ENCODE data around the gene FGD5.

FGD5 gene

GRCh38 chr3:14911651-14912050, 92.9 kb downstream of the FGD5 start:
- Histone ChIP-seq H4K8ac (ENCODE audit: low read depth, low read length) (no peak overlapping the region), H3K4me2 (ENCODE audit: insufficient read depth, low read length, poor library complexity, severe bottlenecking) (no peak overlapping the region), H3K4ac (ENCODE audit: low read length) (no peak overlapping the region), H3K36me3 (replicated peaks in 1 of 2; ENCODE audit: control insufficient read depth in 2 of 2, insufficient read depth in 2 of 2, low read length in 2 of 2) (no peaks in the 10 kb centered on the region), H3K18ac (ENCODE audit: low read length) (no peak overlapping the region), H2AFZ (ENCODE audit: low read length) (peak overlapping the region; percentile 56), H2AK5ac (ENCODE audit: low read depth, low read length) (no peak overlapping the region), H3K4me1 (ENCODE audit: control insufficient read depth in 2 of 2, insufficient read depth in 1 of 2, low read depth in 1 of 2, low read length in 2 of 2) (no peaks in the 10 kb centered on the region), H2BK120ac (ENCODE audit: low read depth, low read length) (no peak overlapping the region), H3K27me3 (ENCODE audit: control insufficient read depth in 3 of 3, insufficient read depth in 3 of 3, low read depth in 1 of 3, low read length in 3 of 3) (peaks cover 0 to 9% (median 0%) of the 10 kb centered on the region in 3 experiments), H3K14ac (ENCODE audit: low read length) (no peak overlapping the region), H2BK12ac (ENCODE audit: low read length) (no peak overlapping the region), H3K9me3 (replicated peaks in 1 of 2; ENCODE audit: control insufficient read depth in 2 of 2, insufficient read depth in 1 of 2, low read depth in 1 of 2, low read length in 2 of 2) (no peaks in the 10 kb centered on the region), H2BK5ac (ENCODE audit: low read length) (no peak overlapping the region), H3K4me3 (ENCODE audit: low read length in 2 of 2) (no peak overlapping the region), H3K23ac (ENCODE audit: low read depth, low read length, poor library complexity) (no peak overlapping the region), H4K91ac (ENCODE audit: low read depth, low read length, poor library complexity) (no peak overlapping the region), H3K79me1 (ENCODE audit: low read depth, low read length) (no peaks in the 10 kb centered on the region), H3K27ac (replicated peaks; ENCODE audit: low read length) (no peak overlapping the region), H2BK15ac (ENCODE audit: low read length) (no peak overlapping the region), H3K9ac (ENCODE audit: low read depth, low read length, poor library complexity) (no peak overlapping the region)
- DNase-seq (ENCODE audit: low spot score): no peak
- WGBS, 2 donors (ENCODE audit: extremely low coverage in 2 of 2, insufficient read length in 2 of 2, insufficient replicate concordance in 1 of 2): no CpG with 5 or more reads among the region's 11 CpGs

- H3K36me3 ChIP-seq (replicated peaks in 1 of 2; ENCODE audit: control insufficient read depth in 2 of 2, insufficient read depth in 2 of 2, low read length in 2 of 2): no peaks in the 10 kb centered on the region
- peak overlapping the region; percentile 60 for H3K18ac ChIP-seq (ENCODE audit: low read length)
- no peak overlapping the region for H2BK12ac ChIP-seq (ENCODE audit: low read length)
- H2BK5ac ChIP-seq (ENCODE audit: low read length): no peak overlapping the region
- H2AFZ ChIP-seq (ENCODE audit: low read length): no peak overlapping the region
- H3K14ac ChIP-seq (ENCODE audit: low read length): no peak overlapping the region
- no peaks in the 10 kb centered on the region for H3K4me1 ChIP-seq (ENCODE audit: control insufficient read depth in 2 of 2, insufficient read depth in 1 of 2, low read depth in 1 of 2, low read length in 2 of 2)
- no peak overlapping the region for H4K8ac ChIP-seq (ENCODE audit: low read depth, low read length)
- H3K79me1 ChIP-seq (ENCODE audit: low read depth, low read length): no peaks in the 10 kb centered on the region
- H3K4ac ChIP-seq (ENCODE audit: low read length): no peak overlapping the region
- H4K91ac ChIP-seq (ENCODE audit: low read depth, low read length, poor library complexity): no peak overlapping the region
- H3K27me3 ChIP-seq (ENCODE audit: control insufficient read depth in 3 of 3, insufficient read depth in 3 of 3, low read depth in 1 of 3, low read length in 3 of 3): peaks cover 0 to 9% (median 0%) of the 10 kb centered on the region in 3 experiments
- no peak overlapping the region for H3K23ac ChIP-seq (ENCODE audit: low read depth, low read length, poor library complexity)
- H3K9me3 ChIP-seq (replicated peaks in 1 of 2; ENCODE audit: control insufficient read depth in 2 of 2, insufficient read depth in 1 of 2, low read depth in 1 of 2, low read length in 2 of 2): no peaks in the 10 kb centered on the region
- H3K27ac ChIP-seq (replicated peaks; ENCODE audit: low read length): no peak overlapping the region
- no CpG with 5 or more reads among the region's 10 CpGs for WGBS, 2 donors (ENCODE audit: extremely low coverage in 2 of 2, insufficient read length in 2 of 2, insufficient replicate concordance in 1 of 2)
- no peak overlapping the region for H3K4me2 ChIP-seq (ENCODE audit: insufficient read depth, low read length, poor library complexity, severe bottlenecking)
- no peak for DNase-seq (ENCODE audit: low spot score)
- no peak overlapping the region for H3K4me3 ChIP-seq (ENCODE audit: low read length in 2 of 2)
- no peak overlapping the region for H2BK120ac ChIP-seq (ENCODE audit: low read depth, low read length)
- H2BK15ac ChIP-seq (ENCODE audit: low read length): peak overlapping the region; percentile 52
- H2AK5ac ChIP-seq (ENCODE audit: low read depth, low read length): peak overlapping the region; percentile 32
- no peak overlapping the region for H3K9ac ChIP-seq (ENCODE audit: low read depth, low read length, poor library complexity)
Observed at GRCh38 chr3:14913071-14913925, 94.5 kb downstream of the FGD5 start.

GRCh38 chr3:14913926-14914778, 95.4 kb downstream of the FGD5 start:
- Histone ChIP-seq H3K27ac (replicated peaks; ENCODE audit: low read length) (no peak overlapping the region), H4K8ac (ENCODE audit: low read depth, low read length) (no peak overlapping the region), H3K23ac (ENCODE audit: low read depth, low read length, poor library complexity) (peak overlapping the region; percentile 4), H2AK5ac (ENCODE audit: low read depth, low read length) (peak overlapping the region; percentile 59), H3K4me1 (ENCODE audit: control insufficient read depth in 2 of 2, insufficient read depth in 1 of 2, low read depth in 1 of 2, low read length in 2 of 2) (no peaks in the 10 kb centered on the region), H3K14ac (ENCODE audit: low read length) (no peak overlapping the region), H3K4me2 (ENCODE audit: insufficient read depth, low read length, poor library complexity, severe bottlenecking) (no peak overlapping the region), H2BK120ac (ENCODE audit: low read depth, low read length) (no peak overlapping the region), H3K18ac (ENCODE audit: low read length) (peak overlapping the region; percentile 60), H3K9me3 (replicated peaks in 1 of 2; ENCODE audit: control insufficient read depth in 2 of 2, insufficient read depth in 1 of 2, low read depth in 1 of 2, low read length in 2 of 2) (no peaks in the 10 kb centered on the region), H3K36me3 (replicated peaks in 1 of 2; ENCODE audit: control insufficient read depth in 2 of 2, insufficient read depth in 2 of 2, low read length in 2 of 2) (no peaks in the 10 kb centered on the region), H2BK15ac (ENCODE audit: low read length) (peak overlapping the region; percentile 52), H4K91ac (ENCODE audit: low read depth, low read length, poor library complexity) (peak overlapping the region; percentile 56), H2BK12ac (ENCODE audit: low read length) (no peak overlapping the region), H3K4me3 (ENCODE audit: low read length in 2 of 2) (peak overlapping the region in 1 of 2 donors; percentile 54), H3K9ac (ENCODE audit: low read depth, low read length, poor library complexity) (no peak overlapping the region), H3K79me1 (ENCODE audit: low read depth, low read length) (no peaks in the 10 kb centered on the region), H3K4ac (ENCODE audit: low read length) (no peak overlapping the region), H3K27me3 (ENCODE audit: control insufficient read depth in 3 of 3, insufficient read depth in 3 of 3, low read depth in 1 of 3, low read length in 3 of 3) (peaks cover 0 to 9% (median 0%) of the 10 kb centered on the region in 3 experiments), H2BK5ac (ENCODE audit: low read length) (no peak overlapping the region), H2AFZ (ENCODE audit: low read length) (no peak overlapping the region)
- WGBS, 2 donors (ENCODE audit: extremely low coverage in 2 of 2, insufficient read length in 2 of 2, insufficient replicate concordance in 1 of 2): no CpG with 5 or more reads among the region's 14 CpGs
- no peak for DNase-seq (ENCODE audit: low spot score)

GRCh38 chr3:14914779-14915117, 96.0 kb downstream of the FGD5 start:
- WGBS, 2 donors (ENCODE audit: extremely low coverage in 2 of 2, insufficient read length in 2 of 2, insufficient replicate concordance in 1 of 2): no CpG with 5 or more reads among the region's 6 CpGs
- H3K4ac ChIP-seq (ENCODE audit: low read length): no peak overlapping the region
- H3K4me3 ChIP-seq (ENCODE audit: low read length in 2 of 2): peak overlapping the region in 1 of 2 donors; percentile 54
- DNase-seq (ENCODE audit: low spot score): no peak
- no peak overlapping the region for H2BK12ac ChIP-seq (ENCODE audit: low read length)
- H2BK5ac ChIP-seq (ENCODE audit: low read length): no peak overlapping the region
- H4K91ac ChIP-seq (ENCODE audit: low read depth, low read length, poor library complexity): peak overlapping the region; percentile 56
- peak overlapping the region; percentile 59 for H2AK5ac ChIP-seq (ENCODE audit: low read depth, low read length)
- H3K23ac ChIP-seq (ENCODE audit: low read depth, low read length, poor library complexity): peak overlapping the region; percentile 4
- H3K79me1 ChIP-seq (ENCODE audit: low read depth, low read length): no peaks in the 10 kb centered on the region
- no peak overlapping the region for H3K9ac ChIP-seq (ENCODE audit: low read depth, low read length, poor library complexity)
- no peak overlapping the region for H3K18ac ChIP-seq (ENCODE audit: low read length)
- no peak overlapping the region for H4K8ac ChIP-seq (ENCODE audit: low read depth, low read length)
- peaks cover 0 to 9% (median 1%) of the 10 kb centered on the region in 3 experiments for H3K27me3 ChIP-seq (ENCODE audit: control insufficient read depth in 3 of 3, insufficient read depth in 3 of 3, low read depth in 1 of 3, low read length in 3 of 3)
- no peaks in the 10 kb centered on the region for H3K9me3 ChIP-seq (replicated peaks in 1 of 2; ENCODE audit: control insufficient read depth in 2 of 2, insufficient read depth in 1 of 2, low read depth in 1 of 2, low read length in 2 of 2)
- no peak overlapping the region for H2AFZ ChIP-seq (ENCODE audit: low read length)
- no peaks in the 10 kb centered on the region for H3K36me3 ChIP-seq (replicated peaks in 1 of 2; ENCODE audit: control insufficient read depth in 2 of 2, insufficient read depth in 2 of 2, low read length in 2 of 2)
- no peak overlapping the region for H3K27ac ChIP-seq (replicated peaks; ENCODE audit: low read length)
- H2BK120ac ChIP-seq (ENCODE audit: low read depth, low read length): no peak overlapping the region
- no peak overlapping the region for H3K4me2 ChIP-seq (ENCODE audit: insufficient read depth, low read length, poor library complexity, severe bottlenecking)
- H2BK15ac ChIP-seq (ENCODE audit: low read length): no peak overlapping the region
- no peak overlapping the region for H3K14ac ChIP-seq (ENCODE audit: low read length)
- no peaks in the 10 kb centered on the region for H3K4me1 ChIP-seq (ENCODE audit: control insufficient read depth in 2 of 2, insufficient read depth in 1 of 2, low read depth in 1 of 2, low read length in 2 of 2)

Data from neuronal stem cell (in vitro differentiated cells).